Anterior cingulate cortex (tissue), 58 donors: ENCODE results near the gene HOXD13.

ENCODE experiments used
- DNase-seq, 58 donors: peaks; one replicate each; lab custom pipeline; 2025; lab: John Stamatoyannopoulos, UW

The HOXD13 gene

DNA sequence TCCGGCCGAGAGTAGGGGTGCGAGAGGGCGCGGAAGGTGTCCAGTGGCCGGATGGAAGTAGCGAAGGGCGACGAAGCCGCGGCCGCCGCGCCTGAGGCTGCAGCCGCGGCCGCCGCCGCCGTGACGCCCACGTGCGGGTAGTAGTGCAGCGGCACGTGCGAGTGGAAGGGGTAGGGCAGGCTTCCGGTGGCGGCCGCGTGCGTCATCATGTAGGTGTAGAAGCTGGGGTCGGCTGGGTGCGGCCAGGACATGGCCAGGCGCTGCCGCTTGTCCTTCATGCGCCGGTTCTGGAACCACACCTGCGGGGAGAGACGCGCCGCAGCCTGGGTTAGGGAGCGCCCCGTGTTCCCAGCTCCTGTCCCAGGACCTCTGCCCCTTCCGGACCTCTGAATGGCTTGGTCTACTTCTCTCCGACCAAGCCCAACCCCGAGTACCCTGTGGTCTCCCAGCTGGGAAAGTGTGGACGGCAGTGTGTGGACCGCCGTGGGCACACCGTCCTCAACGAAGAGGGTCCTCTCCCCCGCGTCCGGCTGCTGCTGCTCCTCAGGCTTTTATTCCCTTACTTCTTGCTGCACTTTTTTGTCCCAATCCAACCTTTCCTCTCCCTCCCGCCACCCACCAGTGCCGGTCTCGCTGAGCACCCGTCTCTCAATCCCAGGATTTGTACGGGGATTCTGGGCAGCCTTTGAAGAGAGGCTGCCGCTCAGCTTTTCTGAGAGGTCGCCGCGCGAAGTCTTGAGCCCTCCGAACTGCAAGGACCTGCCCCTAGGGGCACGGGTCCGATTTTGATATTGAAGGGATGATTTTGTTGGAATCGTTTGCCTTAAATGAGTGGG lies 11.8 kb upstream of the HOXD13 start:
- no peak for DNase-seq

- DNase-seq = no peak
These were observed 11.1 kb upstream of the HOXD13 start for GRCh38 chr2:176081376-176081836.

GRCh38 chr2:176081837-176082524 lies 10.5 kb upstream of the HOXD13 start:
- DNase-seq = no peak

- no peak for DNase-seq
These were observed 10.0 kb upstream of the HOXD13 start for GRCh38 chr2:176082525-176082823.

DNA sequence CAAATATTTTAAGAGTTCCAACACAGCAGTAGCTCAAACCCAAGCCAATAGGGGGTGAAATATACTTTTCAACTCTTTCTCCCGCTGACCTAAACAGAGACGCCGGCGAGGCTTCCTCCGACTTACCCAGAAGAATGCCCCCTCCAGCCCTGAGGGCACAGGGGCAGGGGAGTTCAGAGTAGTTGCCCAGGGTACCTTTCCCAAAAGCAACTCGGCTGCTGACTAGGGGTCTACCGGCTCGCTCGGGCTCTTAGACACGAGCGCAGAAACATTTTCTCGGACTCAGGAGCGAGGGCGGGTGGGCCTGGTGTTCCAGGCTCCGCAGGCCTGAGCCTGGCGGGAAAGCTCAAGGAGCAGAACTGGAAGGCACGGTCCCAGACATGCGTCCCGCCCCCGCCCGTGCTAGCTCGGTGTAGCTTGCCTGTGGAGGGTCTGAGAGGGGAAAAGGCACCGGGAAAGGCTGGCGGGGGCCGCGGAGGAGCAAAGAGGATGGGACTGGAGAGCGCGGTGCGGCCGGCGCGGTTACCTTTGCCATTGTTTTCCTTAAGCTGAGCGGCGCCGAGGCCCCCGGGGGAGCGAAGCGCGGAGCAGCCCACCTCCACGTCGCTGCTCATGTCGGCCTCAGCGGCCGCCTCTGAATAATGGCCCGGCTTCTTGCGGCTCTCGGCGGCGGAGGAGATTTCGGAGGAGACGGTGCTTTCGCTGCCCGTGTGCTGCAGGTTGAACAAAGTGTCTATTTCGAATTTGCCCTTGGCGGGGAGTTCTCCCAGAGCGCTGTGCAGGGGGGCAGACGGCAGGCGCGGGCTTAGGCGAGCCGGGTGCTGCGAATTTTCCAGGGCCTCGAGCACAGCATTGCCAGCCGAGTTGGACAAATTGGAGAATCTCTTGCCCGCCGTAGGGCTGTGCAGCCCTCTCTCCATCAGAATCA lies 9.4 kb upstream of the HOXD13 start:
- no peak for DNase-seq

- DNase-seq = no peak
These were observed 8.7 kb upstream of the HOXD13 start, which contains the start of gene EVX2 for GRCh38 chr2:176083796-176084261. EVX2 (minus strand) TSS chr2:176083962; CDS start chr2:176083776, 186 bp downstream.

DNA sequence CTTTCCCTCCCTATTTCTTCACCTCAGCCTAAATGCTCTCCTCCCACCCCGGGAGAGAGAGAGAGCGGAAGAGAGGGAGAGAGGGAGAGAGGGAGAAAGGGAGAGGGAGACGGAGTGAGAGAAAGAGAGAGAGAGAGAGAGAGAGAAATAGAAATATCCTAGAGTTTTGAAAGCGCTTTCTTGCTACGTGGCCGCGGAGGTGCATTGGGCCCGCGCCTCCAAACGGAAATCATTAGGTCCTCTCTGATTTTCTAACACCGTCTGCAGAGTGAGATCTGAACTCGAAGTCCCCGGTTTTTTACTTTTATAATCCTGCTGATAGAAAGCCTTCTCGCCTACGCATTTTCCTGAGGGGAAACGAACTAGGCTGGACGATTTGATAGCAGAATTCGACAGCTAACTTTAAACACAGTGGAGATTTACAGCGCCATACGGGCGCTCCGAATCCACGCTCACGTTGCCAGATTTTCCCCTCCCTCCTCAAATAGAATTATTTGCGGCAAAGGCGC lies 7.9 kb upstream of the HOXD13 start:
- no peak for DNase-seq

DNA sequence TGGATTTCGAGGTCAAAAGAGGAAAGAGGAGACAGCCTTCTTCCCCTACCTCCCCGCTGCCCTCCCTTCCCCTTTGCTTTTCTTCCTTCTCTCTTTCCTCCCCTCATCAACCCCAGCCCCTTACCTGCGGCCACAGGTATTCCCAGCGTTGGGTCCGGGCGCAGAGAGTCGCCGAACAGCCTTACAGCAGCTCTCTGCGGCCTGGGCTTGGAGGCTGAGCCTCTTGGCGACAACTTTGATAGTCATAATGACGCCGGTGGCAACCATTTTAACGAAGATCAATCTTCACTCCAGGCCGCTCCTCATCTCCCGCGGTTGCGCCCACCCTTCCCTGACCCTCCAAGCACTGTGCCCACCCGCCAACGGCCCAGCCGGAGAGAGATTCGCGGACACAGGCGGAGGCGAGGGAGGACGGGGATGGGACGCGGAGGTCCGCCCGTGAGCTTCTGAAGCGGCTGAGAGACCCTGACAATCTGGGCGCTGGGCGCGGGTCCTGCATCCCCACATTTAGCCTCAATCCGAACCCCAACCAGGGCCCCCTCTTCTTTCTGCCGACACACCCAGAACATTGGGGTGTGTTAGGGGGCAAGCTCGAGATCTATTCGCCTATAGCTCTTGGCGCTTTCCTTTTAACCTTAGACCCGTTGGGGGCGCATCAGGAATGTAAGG lies 7.3 kb upstream of the HOXD13 start:
- DNase-seq = no peak

- peak in 44 of 58 donors; percentile 2 to 58 (median 20) for DNase-seq
These were observed 6.4 kb upstream of the HOXD13 start for GRCh38 chr2:176085861-176086771.

DNA sequence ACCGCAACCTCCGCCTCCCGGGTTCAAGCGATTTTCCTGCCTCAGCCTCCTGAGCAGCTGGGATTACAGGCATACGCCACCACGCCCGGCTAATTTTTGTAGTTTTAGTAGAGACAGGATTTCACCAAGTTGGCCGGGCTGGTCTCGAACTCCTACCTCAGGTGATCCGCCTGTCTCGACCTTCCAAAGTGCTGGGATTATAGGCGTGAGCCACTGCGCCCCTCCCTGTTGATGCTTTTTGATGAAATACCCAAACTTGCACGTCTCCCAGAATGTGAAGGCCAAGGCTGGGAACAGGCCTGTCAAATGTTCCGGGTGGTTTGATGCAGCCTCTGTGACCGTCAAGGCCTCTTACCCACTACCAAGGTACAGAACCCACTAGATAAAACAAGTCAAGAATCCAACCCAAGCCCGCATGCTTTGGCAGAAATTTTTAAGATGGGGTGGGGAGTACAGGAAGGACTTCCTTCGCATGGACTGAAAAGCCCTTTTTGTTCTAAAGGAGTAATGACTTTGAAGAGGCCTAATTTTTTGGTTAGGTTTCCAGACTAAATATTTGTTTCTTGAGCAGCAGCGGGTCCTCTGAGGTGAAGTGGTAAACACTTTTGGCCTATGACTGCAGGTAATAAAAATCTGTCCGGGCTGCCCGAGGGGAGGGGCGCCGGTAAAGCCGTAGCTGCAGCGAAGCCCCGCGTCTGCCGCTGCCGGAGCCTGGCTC lies 5.0 kb upstream of the HOXD13 start:
- no peak for DNase-seq

- peak in 21 of 58 donors; percentile 1 to 40 (median 7) for DNase-seq
These were observed 4.2 kb upstream of the HOXD13 start for GRCh38 chr2:176088048-176088936.

DNA sequence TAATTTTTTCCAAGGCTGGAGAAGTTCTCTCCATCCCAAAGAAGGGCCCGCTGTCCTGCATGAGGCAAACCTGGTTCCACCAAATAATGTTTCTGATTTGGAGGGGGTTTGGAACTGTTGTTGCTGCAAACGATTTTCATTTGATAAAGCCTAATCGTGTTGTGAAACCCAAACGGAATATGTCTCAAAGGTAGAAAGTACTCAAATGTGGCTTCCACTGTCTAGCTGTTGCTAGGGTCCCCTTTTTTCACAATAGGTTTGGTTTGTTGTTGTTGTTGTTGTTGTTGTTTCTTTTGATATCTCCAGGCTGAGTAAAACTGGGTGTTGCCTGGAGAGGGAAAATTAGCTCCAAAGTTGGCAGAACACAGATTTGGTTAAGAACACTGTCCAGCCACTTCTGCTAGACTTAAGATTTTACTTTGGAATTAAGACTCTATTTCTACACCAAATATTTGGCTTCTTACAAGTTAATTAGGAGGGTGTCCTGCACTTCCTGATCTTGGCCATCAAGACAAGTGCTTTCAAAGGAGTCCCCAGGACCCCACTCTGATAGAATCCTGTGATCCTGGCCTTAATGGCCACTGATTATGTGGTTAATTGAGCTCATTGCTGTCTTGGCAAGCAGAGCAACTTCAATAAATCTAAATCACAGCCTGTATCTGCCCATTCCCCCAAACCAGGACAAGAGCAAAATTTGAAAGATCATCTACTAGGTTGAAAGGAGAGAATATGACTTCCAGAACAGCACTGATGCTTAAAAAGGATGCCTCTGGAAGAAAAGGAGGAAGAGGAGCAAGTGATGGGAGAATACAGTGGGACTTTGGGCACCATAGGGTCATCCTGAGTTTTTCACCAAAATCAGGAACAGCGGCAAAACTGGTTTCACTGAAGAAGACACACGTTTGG lies 3.3 kb upstream of the HOXD13 start:
- no peak for DNase-seq

DNA sequence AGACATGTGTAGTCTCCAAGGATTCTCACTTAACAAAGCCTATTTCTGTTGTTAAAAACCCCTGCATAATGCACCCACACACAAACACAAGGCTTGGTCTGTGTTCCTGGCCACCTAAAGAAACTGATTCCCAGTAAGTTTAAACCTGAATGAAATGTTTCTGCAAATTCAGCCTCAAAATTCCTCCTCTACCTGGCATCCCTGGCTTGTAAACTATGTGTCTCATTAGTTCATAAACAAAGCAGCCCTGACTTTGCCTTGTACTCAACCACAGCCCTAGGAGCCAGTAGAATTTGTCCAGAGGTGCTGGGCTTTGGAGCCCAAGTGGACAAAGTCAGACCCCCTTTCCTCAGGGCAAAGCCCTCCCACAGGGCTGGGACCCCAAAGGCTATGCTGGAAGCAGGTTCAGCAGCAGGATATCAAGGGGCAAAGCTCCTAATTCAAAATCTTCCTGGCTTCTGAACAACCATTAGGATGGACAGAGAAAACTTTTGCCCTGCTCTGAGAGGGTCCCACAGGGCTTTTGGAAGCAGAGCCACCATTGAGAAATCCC lies 2.6 kb upstream of the HOXD13 start:
- DNase-seq = no peak

DNA sequence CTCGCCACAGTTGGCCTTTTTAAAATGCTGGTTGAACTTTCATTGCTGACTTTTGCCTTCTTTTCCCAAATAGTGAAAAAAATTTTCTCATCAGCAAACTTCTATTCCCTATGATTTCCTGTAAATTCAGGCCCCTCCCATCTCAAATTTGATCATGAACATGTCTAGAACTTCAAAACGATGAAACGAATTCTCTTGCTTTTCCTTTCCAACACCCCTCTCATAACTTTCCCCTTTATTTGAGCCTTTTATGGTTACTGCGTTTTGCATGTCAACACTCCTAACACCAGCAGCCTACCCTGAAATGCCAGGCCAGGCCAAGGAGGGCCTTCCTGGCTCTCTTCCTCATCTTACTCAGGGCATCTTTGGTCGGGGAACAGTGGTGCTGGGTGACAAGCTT lies 1.7 kb upstream of the HOXD13 start:
- DNase-seq = no peak

GRCh38 chr2:176091329-176092258 lies 927 bp upstream of the HOXD13 start:
- DNase-seq = no peak
